ENCODE data around the gene AKR1C2. TPM values are rescaled to one million over a fixed set of nuclear protein-coding genes. Genes with fewer than 3 reads are reported as not detected.

The AKR1C2 gene
- total and polyA plus RNA-seq, 9 of the 15 experiments (the other 6 are each of a cell fraction or from before 2014, with no cell fraction given): 13.8 to 74.0 (median 30.5) TPM

- TF ChIP-seq HINFP (tag; conservative IDR thresholded peaks at IDR 0.05; ENCODE audit: low read depth): no peak
- no peak for TF ChIP-seq ZNF766 (CRISPR knock-in tag; conservative IDR thresholded peaks at IDR 0.05)
- TF ChIP-seq MTF1 (CRISPR knock-in tag; IDR thresholded peaks at IDR 0.05; ENCODE audit: borderline replicate concordance): no peak
- TF ChIP-seq BHLHE40 (IDR thresholded peaks at IDR 0.05; ENCODE audit: low read length): peak; percentile 44
- peak; percentile 81 for TF ChIP-seq TCF3 (CRISPR knock-in tag; IDR thresholded peaks at IDR 0.05)
- TF ChIP-seq, protein P1, sequence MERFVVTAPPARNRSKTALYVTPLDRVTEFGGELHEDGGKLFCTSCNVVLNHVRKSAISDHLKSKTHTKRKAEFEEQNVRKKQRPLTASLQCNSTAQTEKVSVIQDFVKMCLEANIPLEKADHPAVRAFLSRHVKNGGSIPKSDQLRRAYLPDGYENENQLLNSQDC (CRISPR knock-in tag; IDR thresholded peaks at IDR 0.05): no peak
- TF ChIP-seq, protein P2, sequence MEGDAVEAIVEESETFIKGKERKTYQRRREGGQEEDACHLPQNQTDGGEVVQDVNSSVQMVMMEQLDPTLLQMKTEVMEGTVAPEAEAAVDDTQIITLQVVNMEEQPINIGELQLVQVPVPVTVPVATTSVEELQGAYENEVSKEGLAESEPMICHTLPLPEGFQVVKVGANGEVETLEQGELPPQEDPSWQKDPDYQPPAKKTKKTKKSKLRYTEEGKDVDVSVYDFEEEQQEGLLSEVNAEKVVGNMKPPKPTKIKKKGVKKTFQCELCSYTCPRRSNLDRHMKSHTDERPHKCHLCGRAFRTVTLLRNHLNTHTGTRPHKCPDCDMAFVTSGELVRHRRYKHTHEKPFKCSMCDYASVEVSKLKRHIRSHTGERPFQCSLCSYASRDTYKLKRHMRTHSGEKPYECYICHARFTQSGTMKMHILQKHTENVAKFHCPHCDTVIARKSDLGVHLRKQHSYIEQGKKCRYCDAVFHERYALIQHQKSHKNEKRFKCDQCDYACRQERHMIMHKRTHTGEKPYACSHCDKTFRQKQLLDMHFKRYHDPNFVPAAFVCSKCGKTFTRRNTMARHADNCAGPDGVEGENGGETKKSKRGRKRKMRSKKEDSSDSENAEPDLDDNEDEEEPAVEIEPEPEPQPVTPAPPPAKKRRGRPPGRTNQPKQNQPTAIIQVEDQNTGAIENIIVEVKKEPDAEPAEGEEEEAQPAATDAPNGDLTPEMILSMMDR (IDR thresholded peaks at IDR 0.05 in 2 of 3, conservative IDR thresholded peaks at IDR 0.05 in 1 of 3; ENCODE audit: insufficient read depth in 2 of 3, low read depth in 1 of 3, low read length in 3 of 3): peak; percentile 78 to 79 (median 78)
- TF ChIP-seq, protein P3, sequence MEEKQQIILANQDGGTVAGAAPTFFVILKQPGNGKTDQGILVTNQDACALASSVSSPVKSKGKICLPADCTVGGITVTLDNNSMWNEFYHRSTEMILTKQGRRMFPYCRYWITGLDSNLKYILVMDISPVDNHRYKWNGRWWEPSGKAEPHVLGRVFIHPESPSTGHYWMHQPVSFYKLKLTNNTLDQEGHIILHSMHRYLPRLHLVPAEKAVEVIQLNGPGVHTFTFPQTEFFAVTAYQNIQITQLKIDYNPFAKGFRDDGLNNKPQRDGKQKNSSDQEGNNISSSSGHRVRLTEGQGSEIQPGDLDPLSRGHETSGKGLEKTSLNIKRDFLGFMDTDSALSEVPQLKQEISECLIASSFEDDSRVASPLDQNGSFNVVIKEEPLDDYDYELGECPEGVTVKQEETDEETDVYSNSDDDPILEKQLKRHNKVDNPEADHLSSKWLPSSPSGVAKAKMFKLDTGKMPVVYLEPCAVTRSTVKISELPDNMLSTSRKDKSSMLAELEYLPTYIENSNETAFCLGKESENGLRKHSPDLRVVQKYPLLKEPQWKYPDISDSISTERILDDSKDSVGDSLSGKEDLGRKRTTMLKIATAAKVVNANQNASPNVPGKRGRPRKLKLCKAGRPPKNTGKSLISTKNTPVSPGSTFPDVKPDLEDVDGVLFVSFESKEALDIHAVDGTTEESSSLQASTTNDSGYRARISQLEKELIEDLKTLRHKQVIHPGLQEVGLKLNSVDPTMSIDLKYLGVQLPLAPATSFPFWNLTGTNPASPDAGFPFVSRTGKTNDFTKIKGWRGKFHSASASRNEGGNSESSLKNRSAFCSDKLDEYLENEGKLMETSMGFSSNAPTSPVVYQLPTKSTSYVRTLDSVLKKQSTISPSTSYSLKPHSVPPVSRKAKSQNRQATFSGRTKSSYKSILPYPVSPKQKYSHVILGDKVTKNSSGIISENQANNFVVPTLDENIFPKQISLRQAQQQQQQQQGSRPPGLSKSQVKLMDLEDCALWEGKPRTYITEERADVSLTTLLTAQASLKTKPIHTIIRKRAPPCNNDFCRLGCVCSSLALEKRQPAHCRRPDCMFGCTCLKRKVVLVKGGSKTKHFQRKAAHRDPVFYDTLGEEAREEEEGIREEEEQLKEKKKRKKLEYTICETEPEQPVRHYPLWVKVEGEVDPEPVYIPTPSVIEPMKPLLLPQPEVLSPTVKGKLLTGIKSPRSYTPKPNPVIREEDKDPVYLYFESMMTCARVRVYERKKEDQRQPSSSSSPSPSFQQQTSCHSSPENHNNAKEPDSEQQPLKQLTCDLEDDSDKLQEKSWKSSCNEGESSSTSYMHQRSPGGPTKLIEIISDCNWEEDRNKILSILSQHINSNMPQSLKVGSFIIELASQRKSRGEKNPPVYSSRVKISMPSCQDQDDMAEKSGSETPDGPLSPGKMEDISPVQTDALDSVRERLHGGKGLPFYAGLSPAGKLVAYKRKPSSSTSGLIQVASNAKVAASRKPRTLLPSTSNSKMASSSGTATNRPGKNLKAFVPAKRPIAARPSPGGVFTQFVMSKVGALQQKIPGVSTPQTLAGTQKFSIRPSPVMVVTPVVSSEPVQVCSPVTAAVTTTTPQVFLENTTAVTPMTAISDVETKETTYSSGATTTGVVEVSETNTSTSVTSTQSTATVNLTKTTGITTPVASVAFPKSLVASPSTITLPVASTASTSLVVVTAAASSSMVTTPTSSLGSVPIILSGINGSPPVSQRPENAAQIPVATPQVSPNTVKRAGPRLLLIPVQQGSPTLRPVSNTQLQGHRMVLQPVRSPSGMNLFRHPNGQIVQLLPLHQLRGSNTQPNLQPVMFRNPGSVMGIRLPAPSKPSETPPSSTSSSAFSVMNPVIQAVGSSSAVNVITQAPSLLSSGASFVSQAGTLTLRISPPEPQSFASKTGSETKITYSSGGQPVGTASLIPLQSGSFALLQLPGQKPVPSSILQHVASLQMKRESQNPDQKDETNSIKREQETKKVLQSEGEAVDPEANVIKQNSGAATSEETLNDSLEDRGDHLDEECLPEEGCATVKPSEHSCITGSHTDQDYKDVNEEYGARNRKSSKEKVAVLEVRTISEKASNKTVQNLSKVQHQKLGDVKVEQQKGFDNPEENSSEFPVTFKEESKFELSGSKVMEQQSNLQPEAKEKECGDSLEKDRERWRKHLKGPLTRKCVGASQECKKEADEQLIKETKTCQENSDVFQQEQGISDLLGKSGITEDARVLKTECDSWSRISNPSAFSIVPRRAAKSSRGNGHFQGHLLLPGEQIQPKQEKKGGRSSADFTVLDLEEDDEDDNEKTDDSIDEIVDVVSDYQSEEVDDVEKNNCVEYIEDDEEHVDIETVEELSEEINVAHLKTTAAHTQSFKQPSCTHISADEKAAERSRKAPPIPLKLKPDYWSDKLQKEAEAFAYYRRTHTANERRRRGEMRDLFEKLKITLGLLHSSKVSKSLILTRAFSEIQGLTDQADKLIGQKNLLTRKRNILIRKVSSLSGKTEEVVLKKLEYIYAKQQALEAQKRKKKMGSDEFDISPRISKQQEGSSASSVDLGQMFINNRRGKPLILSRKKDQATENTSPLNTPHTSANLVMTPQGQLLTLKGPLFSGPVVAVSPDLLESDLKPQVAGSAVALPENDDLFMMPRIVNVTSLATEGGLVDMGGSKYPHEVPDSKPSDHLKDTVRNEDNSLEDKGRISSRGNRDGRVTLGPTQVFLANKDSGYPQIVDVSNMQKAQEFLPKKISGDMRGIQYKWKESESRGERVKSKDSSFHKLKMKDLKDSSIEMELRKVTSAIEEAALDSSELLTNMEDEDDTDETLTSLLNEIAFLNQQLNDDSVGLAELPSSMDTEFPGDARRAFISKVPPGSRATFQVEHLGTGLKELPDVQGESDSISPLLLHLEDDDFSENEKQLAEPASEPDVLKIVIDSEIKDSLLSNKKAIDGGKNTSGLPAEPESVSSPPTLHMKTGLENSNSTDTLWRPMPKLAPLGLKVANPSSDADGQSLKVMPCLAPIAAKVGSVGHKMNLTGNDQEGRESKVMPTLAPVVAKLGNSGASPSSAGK (IDR thresholded peaks at IDR 0.05): peak; percentile 50
- no peak for TF ChIP-seq ATF1 (CRISPR knock-in tag; IDR thresholded peaks at IDR 0.05)
- TF ChIP-seq ATF1 (tag; IDR thresholded peaks at IDR 0.05): peak; percentile 75
- no peak for TF ChIP-seq ZNF707 (CRISPR knock-in tag; conservative IDR thresholded peaks at IDR 0.05)
- no peak for TF ChIP-seq SMARCB1 (IDR thresholded peaks at IDR 0.05; ENCODE audit: insufficient read length, low read depth)
Observed at GRCh38 chr10:4981722-4982471, 21.8 kb downstream of the AKR1C2 start (continued).

All from K562 (cell line).